A549 treated with AZD9567 at 1 μM for 4 hours (cell line): ENCODE measurements around the gene C4orf46. TPM values are rescaled to one million over a fixed set of nuclear protein-coding genes. Genes with fewer than 3 reads are reported as not detected.

Experiments used
- total RNA-seq: library from RNA; stranded (reverse); fragments of 200-300 nt; extraction: Qiagen RNA extraction; gene quantifications from 5 replicates; pipeline ENCODE4 v1.2.3, GENCODE V29; 2022; ENCODE audit not compliant: insufficient read depth

C4orf46 gene
- total RNA-seq = 7.2 to 10.5 TPM (median 7.8 TPM) in 5 replicates

DNA sequence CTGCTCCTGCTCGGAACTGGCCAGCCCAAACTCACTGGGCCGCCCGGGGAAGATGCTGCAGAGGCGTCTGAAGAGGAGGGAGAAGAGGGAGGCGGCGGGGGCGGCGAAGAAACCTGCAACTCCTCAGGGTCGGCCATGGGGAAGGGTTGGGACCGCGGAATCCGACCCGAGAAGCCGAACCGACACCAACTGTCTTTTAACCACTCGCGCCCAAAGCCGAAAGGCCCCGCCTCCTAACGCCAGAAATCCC, at the start of gene C4orf46:
Gene C4orf46, minus strand, starts transcription at position 223 of the 250 bp plus-strand sequence. Its CDS starts 86 bp downstream, at position 137.

DNA sequence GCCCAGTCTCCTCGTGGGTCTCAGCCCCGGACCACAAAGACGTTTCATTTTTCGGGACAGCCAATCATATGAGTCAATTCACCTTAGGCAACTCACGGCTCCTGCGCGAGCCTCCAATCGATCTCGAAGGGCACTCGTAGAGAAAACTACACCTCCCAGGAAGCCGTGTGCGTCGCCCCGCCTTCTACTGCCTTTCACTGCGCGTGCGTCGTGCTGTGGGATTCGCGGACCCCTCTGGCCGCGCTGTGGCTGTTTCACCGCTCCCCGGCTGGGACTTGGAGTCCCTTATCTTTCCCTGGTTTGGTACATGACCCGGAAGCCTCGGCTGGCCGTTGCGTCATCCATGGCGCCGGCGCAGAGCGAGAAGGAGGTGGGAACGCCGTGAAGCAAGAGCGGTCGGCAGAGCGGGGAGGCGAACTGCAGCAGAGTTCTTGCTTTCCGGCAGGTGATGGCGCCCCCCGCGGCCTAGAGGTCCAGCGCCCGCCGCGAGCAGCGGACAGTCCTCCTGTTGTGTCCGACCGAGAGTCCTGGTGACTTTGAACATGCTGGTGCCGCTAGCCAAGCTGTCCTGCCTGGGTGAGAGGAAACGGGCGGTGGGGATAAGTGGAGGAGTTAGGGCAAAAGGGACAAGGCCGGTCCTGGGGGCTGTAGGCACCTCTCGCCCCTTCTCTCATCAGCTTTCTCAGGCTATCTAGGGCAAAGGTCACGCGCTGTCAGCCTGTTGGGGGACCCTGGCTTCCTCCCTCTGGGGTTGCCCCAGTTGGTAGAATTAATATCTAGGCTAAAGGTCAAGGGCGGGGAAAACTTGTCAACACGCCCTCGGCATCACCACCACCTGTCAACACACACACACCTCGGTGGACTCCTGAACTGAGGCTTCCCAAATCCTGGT, 474 bp upstream of the C4orf46 start, which contains the start of gene ETFDH:
Gene ETFDH, plus strand, starts transcription at position 382 of the 892 bp plus-strand sequence. Its CDS starts 161 bp downstream, at position 543.

Other genes starting within 250 kb of the C4orf46 start
- gene RXFP1, start 150.0 kb downstream of the C4orf46 start, total RNA-seq = 0.02 TPM in 1 of 5 replicates, not detected in the others
- gene ETFDH, start 409 bp upstream of the C4orf46 start, total RNA-seq = 3.3 to 4.8 TPM (median 4.6 TPM) in 5 replicates
- 30.7 to 40.3 TPM (median 32.3 TPM) in 5 replicates for gene PPID, start 51.5 kb upstream of the C4orf46 start, total RNA-seq
- 5.0 to 9.1 TPM (median 5.4 TPM) in 5 replicates for gene FNIP2, start 97.1 kb upstream of the C4orf46 start, total RNA-seq